Embryonic facial prominence (tissue), 1 donor: ENCODE data around the gene ARL5B.
A peak's percentile ranks its signal among the peaks of the same experiment; 100 is the strongest.

Source experiments
- DNase-seq: peaks from one replicate; pipeline ENCODE4 v3.0.0-alpha.2; 2016; ENCODE audit errors: extremely low spot score

ARL5B gene

GRCh38 chr10:18658271-18659124 lies 733 bp upstream of the ARL5B start:
- DNase-seq: no peak

GRCh38 chr10:18659819-18660535 lies 746 bp downstream of the ARL5B start:
- DNase-seq: peak; percentile 14

- no peak for DNase-seq
These were observed 1.7 kb downstream of the ARL5B start for GRCh38 chr10:18660816-18661431.

- DNase-seq: no peak
These were observed 5.7 kb downstream of the ARL5B start for GRCh38 chr10:18664841-18665478.

- DNase-seq: no peak
These were observed 6.8 kb downstream of the ARL5B start for GRCh38 chr10:18665815-18666558.

GRCh38 chr10:18666810-18667209 lies 7.6 kb downstream of the ARL5B start:
- DNase-seq: no peak

- DNase-seq: no peak
These were observed 8.8 kb downstream of the ARL5B start for GRCh38 chr10:18668026-18668425.

GRCh38 chr10:18675086-18675801 lies 16.0 kb downstream of the ARL5B start:
- no peak for DNase-seq

- no peak for DNase-seq
These were observed 21.5 kb downstream of the ARL5B start for GRCh38 chr10:18680754-18681153.

GRCh38 chr10:18681366-18681765 lies 22.1 kb downstream of the ARL5B start:
- no peak for DNase-seq

- no peak for DNase-seq
These were observed 22.8 kb downstream of the ARL5B start for GRCh38 chr10:18681971-18682411.

- no peak for DNase-seq
These were observed 24.2 kb downstream of the ARL5B start for GRCh38 chr10:18683427-18683826.

GRCh38 chr10:18684416-18684815 lies 25.2 kb downstream of the ARL5B start:
- no peak for DNase-seq

GRCh38 chr10:18684953-18685352 lies 25.7 kb downstream of the ARL5B start:
- DNase-seq: no peak

GRCh38 chr10:18685555-18685954 lies 26.3 kb downstream of the ARL5B start:
- no peak for DNase-seq

GRCh38 chr10:18687195-18687594 lies 28.0 kb downstream of the ARL5B start:
- DNase-seq: no peak

GRCh38 chr10:18687706-18688105 lies 28.5 kb downstream of the ARL5B start:
- no peak for DNase-seq

GRCh38 chr10:18689498-18689897 lies 30.3 kb downstream of the ARL5B start:
- peak; percentile 55 for DNase-seq

- no peak for DNase-seq
These were observed 31.3 kb downstream of the ARL5B start for GRCh38 chr10:18690541-18690940.
